HEK293 (cell line): ENCODE results near the gene OR2AK2.

Experiments used
- CTCF ChIA-PET: fragments of 350-600 bp; formaldehyde crosslinking; extraction: SDS; loops from one replicate; lab custom pipeline; 2021; ENCODE audit warnings: antibody characterized with exemption; lab: Yijun Ruan, JAX
- POLR2A ChIA-PET: fragments of 300-600 bp; formaldehyde crosslinking; extraction: SDS; loops from one replicate; lab custom pipeline; 2020; ENCODE audit warnings: antibody characterized with exemption, inconsistent platforms; lab: Yijun Ruan, JAX
- H3K27ac ChIP-seq: fragments of 200-500 bp; sonication (Bioruptor generic); 2 replicates; pipeline ENCODE4 v1.5.1; 2014; ENCODE audit warnings: low read depth, low read length, control low read depth, inconsistent platforms; ENCODE audit errors: extremely low read depth
- H3K36me3 ChIP-seq, 2 experiments: fragments of 200-500 bp in 1 of 2; sonication (Bioruptor generic) in 1 of 2; 1 replicate in 1 of 2; 2 replicates in 1 of 2; pipeline ENCODE4 v1.5.1; 2014 to 2017; ENCODE audit warnings: inconsistent platforms in 2 of 2, low read length in 2 of 2; ENCODE audit not compliant: control insufficient read depth in 2 of 2, insufficient read depth in 1 of 2
- H3K4me1 ChIP-seq: fragments of 200-500 bp; sonication (Bioruptor generic); 2 replicates; pipeline ENCODE4 v1.5.1; 2014; ENCODE audit warnings: mild to moderate bottlenecking, low read length, inconsistent platforms; ENCODE audit not compliant: control insufficient read depth, insufficient read depth
- H3K4me3 ChIP-seq: 2 replicates; pipeline ENCODE4 v1.5.1; 2011; ENCODE audit warnings: low read depth, mild to moderate bottlenecking, control low read depth, low read length, moderate library complexity
- H3K9me3 ChIP-seq: fragments of 200-500 bp; sonication (Bioruptor generic); 2 replicates; pipeline ENCODE4 v1.5.1; 2014; ENCODE audit warnings: low read depth, low read length, inconsistent platforms; ENCODE audit not compliant: control insufficient read depth, insufficient read depth
- ZNF274 ChIP-seq, 2 experiments: fragments of 200-500 bp in 1 of 2; fragments of 450-650 bp in 1 of 2; sonication (Bioruptor generic) in 1 of 2; formaldehyde crosslinking in 1 of 2; IDR thresholded peaks; 2 replicates each; pipeline versions ENCODE4 v1.5.1 to v1.6.1; 2014 to 2016; ENCODE audit warnings: borderline replicate concordance in 1 of 2, inconsistent platforms in 1 of 2, low read length in 1 of 2, missing biosample characterization in 1 of 2, missing genetic modification characterization in 1 of 2
- ZNF837 ChIP-seq: fragments of 450-650 bp; formaldehyde crosslinking; IDR thresholded peaks from 2 replicates; pipeline ENCODE4 v1.5.1; 2016; ENCODE audit warnings: missing biosample characterization, missing genetic modification characterization
- TF ChIP-seq, protein P1 (sequence below): fragments of 450-650 bp; formaldehyde crosslinking; IDR thresholded peaks from 2 replicates; pipeline ENCODE4 v1.5.1; 2017; ENCODE audit warnings: missing biosample characterization, missing genetic modification characterization
- TF ChIP-seq, protein P2 (sequence below): fragments of 450-650 bp; formaldehyde crosslinking; IDR thresholded peaks from 2 replicates; pipeline ENCODE4 v1.5.1; 2017; ENCODE audit warnings: missing biosample characterization, missing genetic modification characterization

OR2AK2 gene

DNA sequence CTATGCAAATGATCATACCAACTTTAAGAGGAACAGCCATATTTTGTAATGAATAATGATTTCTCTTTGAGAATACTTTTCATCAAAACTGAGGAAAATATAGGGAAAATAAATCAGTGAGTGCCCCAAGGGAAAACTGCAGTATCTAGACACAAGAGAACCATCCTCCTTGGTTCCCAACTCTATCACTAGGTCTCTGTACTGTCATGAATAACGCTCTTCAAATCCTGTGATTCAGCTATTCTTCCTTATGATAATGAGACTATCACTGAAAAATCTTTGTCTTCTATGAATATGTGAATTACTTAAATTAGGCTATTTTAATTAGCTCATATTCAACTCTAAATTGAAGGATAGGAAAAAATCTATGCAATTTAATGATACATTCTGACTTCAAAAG, 50.8 kb downstream of the OR2AK2 start:
- H3K4me1 ChIP-seq: no peaks in the 10 kb centered on the region
- CTCF ChIA-PET: no interaction called here
- H3K36me3 ChIP-seq: no peaks in the 10 kb centered on the region
- POLR2A ChIA-PET: no interaction called here
- H3K27ac ChIP-seq: no peak overlapping the region
- TF ChIP-seq ZNF274 (IDR thresholded peaks at IDR 0.05; ENCODE audit: low read length): no peak
- no peak for TF ChIP-seq ZNF274 (tag by site-specific recombination; IDR thresholded peaks at IDR 0.05; ENCODE audit: borderline replicate concordance)
- TF ChIP-seq ZNF837 (tag by site-specific recombination): no peak
- TF ChIP-seq, protein P1, sequence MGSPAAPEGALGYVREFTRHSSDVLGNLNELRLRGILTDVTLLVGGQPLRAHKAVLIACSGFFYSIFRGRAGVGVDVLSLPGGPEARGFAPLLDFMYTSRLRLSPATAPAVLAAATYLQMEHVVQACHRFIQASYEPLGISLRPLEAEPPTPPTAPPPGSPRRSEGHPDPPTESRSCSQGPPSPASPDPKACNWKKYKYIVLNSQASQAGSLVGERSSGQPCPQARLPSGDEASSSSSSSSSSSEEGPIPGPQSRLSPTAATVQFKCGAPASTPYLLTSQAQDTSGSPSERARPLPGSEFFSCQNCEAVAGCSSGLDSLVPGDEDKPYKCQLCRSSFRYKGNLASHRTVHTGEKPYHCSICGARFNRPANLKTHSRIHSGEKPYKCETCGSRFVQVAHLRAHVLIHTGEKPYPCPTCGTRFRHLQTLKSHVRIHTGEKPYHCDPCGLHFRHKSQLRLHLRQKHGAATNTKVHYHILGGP: no peak
- TF ChIP-seq, protein P2, sequence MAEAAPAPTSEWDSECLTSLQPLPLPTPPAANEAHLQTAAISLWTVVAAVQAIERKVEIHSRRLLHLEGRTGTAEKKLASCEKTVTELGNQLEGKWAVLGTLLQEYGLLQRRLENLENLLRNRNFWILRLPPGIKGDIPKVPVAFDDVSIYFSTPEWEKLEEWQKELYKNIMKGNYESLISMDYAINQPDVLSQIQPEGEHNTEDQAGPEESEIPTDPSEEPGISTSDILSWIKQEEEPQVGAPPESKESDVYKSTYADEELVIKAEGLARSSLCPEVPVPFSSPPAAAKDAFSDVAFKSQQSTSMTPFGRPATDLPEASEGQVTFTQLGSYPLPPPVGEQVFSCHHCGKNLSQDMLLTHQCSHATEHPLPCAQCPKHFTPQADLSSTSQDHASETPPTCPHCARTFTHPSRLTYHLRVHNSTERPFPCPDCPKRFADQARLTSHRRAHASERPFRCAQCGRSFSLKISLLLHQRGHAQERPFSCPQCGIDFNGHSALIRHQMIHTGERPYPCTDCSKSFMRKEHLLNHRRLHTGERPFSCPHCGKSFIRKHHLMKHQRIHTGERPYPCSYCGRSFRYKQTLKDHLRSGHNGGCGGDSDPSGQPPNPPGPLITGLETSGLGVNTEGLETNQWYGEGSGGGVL: no peak
- no peaks in the 10 kb centered on the region for H3K9me3 ChIP-seq
- H3K4me3 ChIP-seq: no peak overlapping the region
